ENCODE measurements around the gene DIPK1B. TPM values are rescaled to one million over a fixed set of nuclear protein-coding genes. Genes with fewer than 3 reads are reported as not detected.

The DIPK1B gene
- total RNA-seq, 1 experiment from 2014 or later, result 45.4 TPM

DNA sequence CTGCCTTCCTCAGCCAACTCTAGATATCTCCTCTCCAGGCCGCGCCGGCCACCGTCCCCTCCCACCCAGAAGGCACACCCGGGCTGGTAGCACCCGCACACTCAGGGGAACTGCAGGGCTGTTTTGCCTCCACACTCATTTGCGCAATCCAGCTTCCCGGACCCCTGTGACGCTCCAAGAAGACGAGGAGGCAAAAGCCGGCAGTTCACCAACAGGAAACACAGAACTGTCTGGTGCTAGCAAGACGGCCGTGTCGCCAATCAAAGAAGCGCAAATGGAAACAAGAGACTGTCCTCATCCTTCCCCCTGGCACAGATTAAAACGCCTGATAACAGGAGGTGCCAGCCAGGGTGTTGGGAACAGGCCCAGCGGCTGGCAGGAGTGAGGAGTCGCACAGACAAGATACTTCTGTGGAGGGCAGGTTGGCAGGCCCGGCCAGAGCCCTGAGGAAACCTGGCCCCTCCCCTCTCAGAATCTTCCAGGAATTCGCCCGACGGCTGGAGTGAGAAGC is 32.9 kb upstream of the DIPK1B start (continued):
- TF ChIP-seq, protein P1, sequence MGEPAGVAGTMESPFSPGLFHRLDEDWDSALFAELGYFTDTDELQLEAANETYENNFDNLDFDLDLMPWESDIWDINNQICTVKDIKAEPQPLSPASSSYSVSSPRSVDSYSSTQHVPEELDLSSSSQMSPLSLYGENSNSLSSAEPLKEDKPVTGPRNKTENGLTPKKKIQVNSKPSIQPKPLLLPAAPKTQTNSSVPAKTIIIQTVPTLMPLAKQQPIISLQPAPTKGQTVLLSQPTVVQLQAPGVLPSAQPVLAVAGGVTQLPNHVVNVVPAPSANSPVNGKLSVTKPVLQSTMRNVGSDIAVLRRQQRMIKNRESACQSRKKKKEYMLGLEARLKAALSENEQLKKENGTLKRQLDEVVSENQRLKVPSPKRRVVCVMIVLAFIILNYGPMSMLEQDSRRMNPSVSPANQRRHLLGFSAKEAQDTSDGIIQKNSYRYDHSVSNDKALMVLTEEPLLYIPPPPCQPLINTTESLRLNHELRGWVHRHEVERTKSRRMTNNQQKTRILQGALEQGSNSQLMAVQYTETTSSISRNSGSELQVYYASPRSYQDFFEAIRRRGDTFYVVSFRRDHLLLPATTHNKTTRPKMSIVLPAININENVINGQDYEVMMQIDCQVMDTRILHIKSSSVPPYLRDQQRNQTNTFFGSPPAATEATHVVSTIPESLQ (CRISPR knock-in tag; IDR thresholded peaks at IDR 0.05), result no peak
- no peak for TF ChIP-seq ATF1 (CRISPR knock-in tag; IDR thresholded peaks at IDR 0.05)
- TF ChIP-seq NFYB (CRISPR knock-in tag; conservative IDR thresholded peaks at IDR 0.05; ENCODE audit: low read depth), result no peak
- no peak for TF ChIP-seq RORB (CRISPR knock-in tag; IDR thresholded peaks at IDR 0.05)

DNA sequence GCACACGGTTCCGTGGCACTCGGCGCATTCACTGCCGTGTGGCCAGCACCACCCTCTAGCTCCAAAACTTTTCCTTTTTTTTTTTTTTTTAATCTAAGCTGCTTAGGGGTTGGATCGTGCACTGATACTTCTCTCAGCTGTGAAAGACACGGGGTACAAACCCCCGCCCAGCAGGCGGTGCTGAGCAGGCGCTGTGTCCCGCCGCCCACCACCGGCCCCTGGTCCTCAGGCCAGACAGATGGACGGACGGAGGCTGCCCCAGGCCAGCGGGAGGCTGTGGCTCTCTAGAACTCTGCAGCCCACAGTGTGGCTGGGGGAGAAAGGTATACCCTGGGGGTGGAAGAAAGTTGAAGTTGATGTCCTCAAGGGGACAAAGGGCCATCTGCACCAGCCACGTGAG is 31.3 kb upstream of the DIPK1B start:
- H3K4me1 Mint-ChIP-seq, result peaks cover 6% of the 10 kb centered on the region; the same call in 1 of the 2 replicates
- CTCF ChIA-PET, result interaction anchor here (0.6 to 9.6 kb wide), 4 partner anchors 9 to 196 kb away, joined by 3 to 103 read pairs (median 5); no protein-coding TSS in a partner anchor
- H3K27me3 Mint-ChIP-seq (ENCODE audit: low read depth), result no peaks in the 10 kb centered on the region
- H3K36me3 Mint-ChIP-seq, result no peaks in the 10 kb centered on the region
- H3K27ac Mint-ChIP-seq, result no peak overlapping the region
- DNase-seq (ENCODE audit: low spot score) (no peak), ATAC-seq (no peak)
- no peaks in the 10 kb centered on the region for H3K9me3 Mint-ChIP-seq
- H3K4me3 Mint-ChIP-seq, result no peak overlapping the region
- POLR2A ChIA-PET, result interaction anchor here (0.6 kb wide), 1 partner anchor 41 kb away, joined by 3 read pairs; no protein-coding TSS in a partner anchor
- TF ChIP-seq, protein P2, sequence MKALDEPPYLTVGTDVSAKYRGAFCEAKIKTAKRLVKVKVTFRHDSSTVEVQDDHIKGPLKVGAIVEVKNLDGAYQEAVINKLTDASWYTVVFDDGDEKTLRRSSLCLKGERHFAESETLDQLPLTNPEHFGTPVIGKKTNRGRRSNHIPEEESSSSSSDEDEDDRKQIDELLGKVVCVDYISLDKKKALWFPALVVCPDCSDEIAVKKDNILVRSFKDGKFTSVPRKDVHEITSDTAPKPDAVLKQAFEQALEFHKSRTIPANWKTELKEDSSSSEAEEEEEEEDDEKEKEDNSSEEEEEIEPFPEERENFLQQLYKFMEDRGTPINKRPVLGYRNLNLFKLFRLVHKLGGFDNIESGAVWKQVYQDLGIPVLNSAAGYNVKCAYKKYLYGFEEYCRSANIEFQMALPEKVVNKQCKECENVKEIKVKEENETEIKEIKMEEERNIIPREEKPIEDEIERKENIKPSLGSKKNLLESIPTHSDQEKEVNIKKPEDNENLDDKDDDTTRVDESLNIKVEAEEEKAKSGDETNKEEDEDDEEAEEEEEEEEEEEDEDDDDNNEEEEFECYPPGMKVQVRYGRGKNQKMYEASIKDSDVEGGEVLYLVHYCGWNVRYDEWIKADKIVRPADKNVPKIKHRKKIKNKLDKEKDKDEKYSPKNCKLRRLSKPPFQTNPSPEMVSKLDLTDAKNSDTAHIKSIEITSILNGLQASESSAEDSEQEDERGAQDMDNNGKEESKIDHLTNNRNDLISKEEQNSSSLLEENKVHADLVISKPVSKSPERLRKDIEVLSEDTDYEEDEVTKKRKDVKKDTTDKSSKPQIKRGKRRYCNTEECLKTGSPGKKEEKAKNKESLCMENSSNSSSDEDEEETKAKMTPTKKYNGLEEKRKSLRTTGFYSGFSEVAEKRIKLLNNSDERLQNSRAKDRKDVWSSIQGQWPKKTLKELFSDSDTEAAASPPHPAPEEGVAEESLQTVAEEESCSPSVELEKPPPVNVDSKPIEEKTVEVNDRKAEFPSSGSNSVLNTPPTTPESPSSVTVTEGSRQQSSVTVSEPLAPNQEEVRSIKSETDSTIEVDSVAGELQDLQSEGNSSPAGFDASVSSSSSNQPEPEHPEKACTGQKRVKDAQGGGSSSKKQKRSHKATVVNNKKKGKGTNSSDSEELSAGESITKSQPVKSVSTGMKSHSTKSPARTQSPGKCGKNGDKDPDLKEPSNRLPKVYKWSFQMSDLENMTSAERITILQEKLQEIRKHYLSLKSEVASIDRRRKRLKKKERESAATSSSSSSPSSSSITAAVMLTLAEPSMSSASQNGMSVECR (CRISPR knock-in tag; IDR thresholded peaks at IDR 0.05; ENCODE audit: borderline replicate concordance), result no peak
- no peak for TF ChIP-seq HMGA2 (CRISPR knock-in tag; IDR thresholded peaks at IDR 0.05)
- TF ChIP-seq ESRRA (CRISPR knock-in tag; IDR thresholded peaks at IDR 0.05; ENCODE audit: borderline replicate concordance), result no peak
- TF ChIP-seq NFYB (CRISPR knock-in tag; conservative IDR thresholded peaks at IDR 0.05; ENCODE audit: low read depth), result no peak
- TF ChIP-seq, protein P3, sequence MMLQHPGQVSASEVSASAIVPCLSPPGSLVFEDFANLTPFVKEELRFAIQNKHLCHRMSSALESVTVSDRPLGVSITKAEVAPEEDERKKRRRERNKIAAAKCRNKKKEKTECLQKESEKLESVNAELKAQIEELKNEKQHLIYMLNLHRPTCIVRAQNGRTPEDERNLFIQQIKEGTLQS (CRISPR knock-in tag; conservative IDR thresholded peaks at IDR 0.05), result no peak
- TF ChIP-seq OVOL2 (CRISPR knock-in tag; IDR thresholded peaks at IDR 0.05; ENCODE audit: borderline replicate concordance), result no peak
- TF ChIP-seq, protein P4, sequence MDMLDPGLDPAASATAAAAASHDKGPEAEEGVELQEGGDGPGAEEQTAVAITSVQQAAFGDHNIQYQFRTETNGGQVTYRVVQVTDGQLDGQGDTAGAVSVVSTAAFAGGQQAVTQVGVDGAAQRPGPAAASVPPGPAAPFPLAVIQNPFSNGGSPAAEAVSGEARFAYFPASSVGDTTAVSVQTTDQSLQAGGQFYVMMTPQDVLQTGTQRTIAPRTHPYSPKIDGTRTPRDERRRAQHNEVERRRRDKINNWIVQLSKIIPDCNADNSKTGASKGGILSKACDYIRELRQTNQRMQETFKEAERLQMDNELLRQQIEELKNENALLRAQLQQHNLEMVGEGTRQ (CRISPR knock-in tag; IDR thresholded peaks at IDR 0.05), result no peak
- no peak for TF ChIP-seq FOXJ3 (CRISPR knock-in tag; IDR thresholded peaks at IDR 0.05; ENCODE audit: borderline replicate concordance)
- TF ChIP-seq RELA (CRISPR knock-in tag; IDR thresholded peaks at IDR 0.05; ENCODE audit: borderline replicate concordance), result no peak
- TF ChIP-seq ZNF671 (CRISPR knock-in tag; IDR thresholded peaks at IDR 0.05), result no peak
- no peak for TF ChIP-seq FOXK1 (CRISPR knock-in tag; IDR thresholded peaks at IDR 0.05)
- no peak for TF ChIP-seq IRF2 (CRISPR knock-in tag; IDR thresholded peaks at IDR 0.05; ENCODE audit: borderline replicate concordance, low read depth)
- TF ChIP-seq, protein P5, sequence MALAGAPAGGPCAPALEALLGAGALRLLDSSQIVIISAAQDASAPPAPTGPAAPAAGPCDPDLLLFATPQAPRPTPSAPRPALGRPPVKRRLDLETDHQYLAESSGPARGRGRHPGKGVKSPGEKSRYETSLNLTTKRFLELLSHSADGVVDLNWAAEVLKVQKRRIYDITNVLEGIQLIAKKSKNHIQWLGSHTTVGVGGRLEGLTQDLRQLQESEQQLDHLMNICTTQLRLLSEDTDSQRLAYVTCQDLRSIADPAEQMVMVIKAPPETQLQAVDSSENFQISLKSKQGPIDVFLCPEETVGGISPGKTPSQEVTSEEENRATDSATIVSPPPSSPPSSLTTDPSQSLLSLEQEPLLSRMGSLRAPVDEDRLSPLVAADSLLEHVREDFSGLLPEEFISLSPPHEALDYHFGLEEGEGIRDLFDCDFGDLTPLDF (CRISPR knock-in tag; IDR thresholded peaks at IDR 0.05), result no peak
- no peak for TF ChIP-seq CBFB (CRISPR knock-in tag; IDR thresholded peaks at IDR 0.05; ENCODE audit: low read depth)
- TF ChIP-seq, protein P6, sequence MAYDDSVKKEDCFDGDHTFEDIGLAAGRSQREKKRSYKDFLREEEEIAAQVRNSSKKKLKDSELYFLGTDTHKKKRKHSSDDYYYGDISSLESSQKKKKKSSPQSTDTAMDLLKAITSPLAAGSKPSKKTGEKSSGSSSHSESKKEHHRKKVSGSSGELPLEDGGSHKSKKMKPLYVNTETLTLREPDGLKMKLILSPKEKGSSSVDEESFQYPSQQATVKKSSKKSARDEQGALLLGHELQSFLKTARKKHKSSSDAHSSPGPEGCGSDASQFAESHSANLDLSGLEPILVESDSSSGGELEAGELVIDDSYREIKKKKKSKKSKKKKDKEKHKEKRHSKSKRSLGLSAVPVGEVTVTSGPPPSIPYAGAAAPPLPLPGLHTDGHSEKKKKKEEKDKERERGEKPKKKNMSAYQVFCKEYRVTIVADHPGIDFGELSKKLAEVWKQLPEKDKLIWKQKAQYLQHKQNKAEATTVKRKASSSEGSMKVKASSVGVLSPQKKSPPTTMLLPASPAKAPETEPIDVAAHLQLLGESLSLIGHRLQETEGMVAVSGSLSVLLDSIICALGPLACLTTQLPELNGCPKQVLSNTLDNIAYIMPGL (CRISPR knock-in tag; IDR thresholded peaks at IDR 0.05), result no peak
- TF ChIP-seq ZNF263 (CRISPR knock-in tag; IDR thresholded peaks at IDR 0.05; ENCODE audit: low read depth), result no peak
